Body of pancreas (tissue), 4 donors: Measurements from ENCODE around the gene SDC3.

Source experiments
- POLR2A ChIP-seq, 3 donors: fragments of 450-650 bp; IDR thresholded peaks; one replicate each; pipeline ENCODE4 v1.6.1; 2016; ENCODE audit warnings: antibody characterized with exemption in 3 of 3, mild to moderate bottlenecking in 2 of 3
- TF ChIP-seq, protein P1 (sequence below), 7 experiments: fragments of 450-650 bp in 4 of 7; fragments of 200-600 bp in 3 of 7; sonication (generic) in 3 of 7; IDR thresholded peaks; one replicate each; pipeline ENCODE4 v1.5.1; 2016 to 2019; ENCODE audit warnings: antibody characterized with exemption in 7 of 7

DNA sequence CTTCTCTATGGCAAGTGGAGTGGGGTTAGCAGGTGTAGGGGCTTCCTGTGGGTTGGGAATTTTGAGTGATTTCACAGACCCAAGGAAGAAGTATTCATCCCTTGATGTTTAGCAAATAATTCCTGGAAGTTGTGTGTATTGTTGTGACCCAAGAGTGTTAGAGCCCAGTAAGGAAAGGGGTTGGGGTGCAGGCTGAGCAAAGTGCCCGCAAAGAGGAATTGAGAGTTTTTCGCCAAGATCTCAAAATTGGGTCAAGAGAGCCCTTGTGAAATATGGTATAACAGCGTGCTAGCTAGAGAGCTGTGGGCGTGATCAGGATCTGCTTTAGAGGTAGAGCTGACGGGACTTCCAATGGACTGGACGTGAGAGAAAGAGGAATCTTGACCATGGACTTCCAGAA is 78.0 kb downstream of the SDC3 start:
- TF ChIP-seq, protein P1, sequence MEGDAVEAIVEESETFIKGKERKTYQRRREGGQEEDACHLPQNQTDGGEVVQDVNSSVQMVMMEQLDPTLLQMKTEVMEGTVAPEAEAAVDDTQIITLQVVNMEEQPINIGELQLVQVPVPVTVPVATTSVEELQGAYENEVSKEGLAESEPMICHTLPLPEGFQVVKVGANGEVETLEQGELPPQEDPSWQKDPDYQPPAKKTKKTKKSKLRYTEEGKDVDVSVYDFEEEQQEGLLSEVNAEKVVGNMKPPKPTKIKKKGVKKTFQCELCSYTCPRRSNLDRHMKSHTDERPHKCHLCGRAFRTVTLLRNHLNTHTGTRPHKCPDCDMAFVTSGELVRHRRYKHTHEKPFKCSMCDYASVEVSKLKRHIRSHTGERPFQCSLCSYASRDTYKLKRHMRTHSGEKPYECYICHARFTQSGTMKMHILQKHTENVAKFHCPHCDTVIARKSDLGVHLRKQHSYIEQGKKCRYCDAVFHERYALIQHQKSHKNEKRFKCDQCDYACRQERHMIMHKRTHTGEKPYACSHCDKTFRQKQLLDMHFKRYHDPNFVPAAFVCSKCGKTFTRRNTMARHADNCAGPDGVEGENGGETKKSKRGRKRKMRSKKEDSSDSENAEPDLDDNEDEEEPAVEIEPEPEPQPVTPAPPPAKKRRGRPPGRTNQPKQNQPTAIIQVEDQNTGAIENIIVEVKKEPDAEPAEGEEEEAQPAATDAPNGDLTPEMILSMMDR (IDR thresholded peaks at IDR 0.05): no peak
- no peak for TF ChIP-seq POLR2A (IDR thresholded peaks at IDR 0.05)
